Neutrophil (primary cell): ENCODE results near the gene ISCU.
"Not testable (repeated sequence)": the region's sequence is repeated elsewhere in the genome, so short reads cannot be mapped to it uniquely, and the experiment has no call there.

Source experiments
- H3K27ac ChIP-seq: fragments of 200-600 bp; sonication (generic); 2 replicates; pipeline ENCODE4 v1.5.1; 2016; ENCODE audit warnings: mild to moderate bottlenecking, moderate library complexity
- H3K27me3 ChIP-seq: fragments of 200-600 bp; sonication (generic); 2 replicates; pipeline ENCODE4 v1.6.0; 2016; ENCODE audit warnings: mild to moderate bottlenecking
- H3K36me3 ChIP-seq: fragments of 200-600 bp; sonication (generic); 2 replicates; pipeline ENCODE4 v1.5.1; 2017
- H3K4me1 ChIP-seq, 2 experiments: fragments of 200-600 bp in 1 of 2; sonication (generic) in 1 of 2; 1 replicate in 1 of 2; 2 replicates in 1 of 2; pipeline versions ENCODE4 v1.5.1 to v1.6.1; 2013 to 2016; ENCODE audit warnings: low read depth in 1 of 2, low read length in 1 of 2, mild to moderate bottlenecking in 1 of 2, moderate library complexity in 1 of 2; ENCODE audit not compliant: control insufficient read depth in 1 of 2, insufficient read depth in 1 of 2
- H3K4me3 ChIP-seq, 2 experiments: fragments of 200-600 bp in 1 of 2; sonication (generic) in 1 of 2; 1 replicate in 1 of 2; 2 replicates in 1 of 2; pipeline ENCODE4 v1.5.1; 2013 to 2016; ENCODE audit warnings: low read depth in 1 of 2, low read length in 1 of 2, mild to moderate bottlenecking in 1 of 2, moderate library complexity in 1 of 2
- H3K9me3 ChIP-seq: fragments of 200-600 bp; sonication (generic); 2 replicates; pipeline ENCODE4 v1.5.1; 2016
- CTCF ChIP-seq: fragments of 200-600 bp; sonication (generic); IDR thresholded peaks from 2 replicates; pipeline ENCODE4 v1.5.1; 2016; ENCODE audit warnings: antibody characterized with exemption

The ISCU gene

GRCh38 chr12:108614639-108615038 lies 52.2 kb downstream of the ISCU start:
- peaks cover 7% of the 10 kb centered on the region for H3K27me3 ChIP-seq
- peaks cover 23 to 25% of the 10 kb centered on the region in 2 experiments for H3K4me1 ChIP-seq
- no peak overlapping the region for H3K27ac ChIP-seq
- H3K9me3 ChIP-seq = no peaks in the 10 kb centered on the region
- no peak for TF ChIP-seq CTCF
- peaks cover 6% of the 10 kb centered on the region for H3K36me3 ChIP-seq
- H3K4me3 ChIP-seq = no peak overlapping the region

GRCh38 chr12:108615918-108616317 lies 53.5 kb downstream of the ISCU start:
- H3K4me1 ChIP-seq = peaks cover 36 to 38% of the 10 kb centered on the region in 2 experiments
- no peaks in the 10 kb centered on the region for H3K9me3 ChIP-seq
- TF ChIP-seq CTCF = no peak
- no peak overlapping the region for H3K4me3 ChIP-seq
- H3K27ac ChIP-seq = no peak overlapping the region
- peaks cover 19% of the 10 kb centered on the region for H3K36me3 ChIP-seq
- no peaks in the 10 kb centered on the region for H3K27me3 ChIP-seq

- peaks cover 41 to 42% of the 10 kb centered on the region in 2 experiments for H3K4me1 ChIP-seq
- H3K9me3 ChIP-seq = no peaks in the 10 kb centered on the region
- no peak for TF ChIP-seq CTCF
- no peak overlapping the region for H3K4me3 ChIP-seq
- no peaks in the 10 kb centered on the region for H3K27me3 ChIP-seq
- H3K27ac ChIP-seq = no peak overlapping the region
- H3K36me3 ChIP-seq = peaks cover 24% of the 10 kb centered on the region
Measured at GRCh38 chr12:108616359-108616758, 54.0 kb downstream of the ISCU start.

- H3K4me3 ChIP-seq = no peak overlapping the region
- H3K36me3 ChIP-seq = peaks cover 32% of the 10 kb centered on the region
- TF ChIP-seq CTCF = no peak
- H3K27ac ChIP-seq = peak overlapping the region; percentile 45
- H3K4me1 ChIP-seq = peaks cover 45 to 49% of the 10 kb centered on the region in 2 experiments
- no peaks in the 10 kb centered on the region for H3K27me3 ChIP-seq
- no peaks in the 10 kb centered on the region for H3K9me3 ChIP-seq
Measured at GRCh38 chr12:108616941-108617858, 54.8 kb downstream of the ISCU start.

- peak overlapping the region; percentile 45 for H3K27ac ChIP-seq
- no peaks in the 10 kb centered on the region for H3K27me3 ChIP-seq
- H3K4me1 ChIP-seq = peaks cover 56 to 60% of the 10 kb centered on the region in 2 experiments
- H3K36me3 ChIP-seq = peaks cover 43% of the 10 kb centered on the region
- no peaks in the 10 kb centered on the region for H3K9me3 ChIP-seq
- TF ChIP-seq CTCF = peak; percentile 88
- H3K4me3 ChIP-seq = peak overlapping the region in 1 of 2 experiments; percentile 25
Measured at GRCh38 chr12:108618079-108618952, 55.9 kb downstream of the ISCU start.

GRCh38 chr12:108618953-108619274 lies 56.5 kb downstream of the ISCU start:
- peaks cover 56 to 60% of the 10 kb centered on the region in 2 experiments for H3K4me1 ChIP-seq
- peaks cover 49% of the 10 kb centered on the region for H3K36me3 ChIP-seq
- peak overlapping the region; percentile 80 for H3K27ac ChIP-seq

More at GRCh38 chr12:108618953-108619274, 56.5 kb downstream of the ISCU start:
- not testable (repeated sequence) for H3K4me3 ChIP-seq, H3K9me3 ChIP-seq, H3K27me3 ChIP-seq
